ENCODE results near the gene OR52I1.
A peak's percentile ranks its signal among the peaks of the same experiment; 100 is the strongest.

- no peak for TF ChIP-seq RCOR1 (IDR thresholded peaks at IDR 0.05; ENCODE audit: low read depth, low read length)
- no peak for TF ChIP-seq USF2 (IDR thresholded peaks at IDR 0.05)
- no peak for TF ChIP-seq EHF (CRISPR knock-in tag; IDR thresholded peaks at IDR 0.05)
- TF ChIP-seq REST (IDR thresholded peaks at IDR 0.05), result no peak
- TF ChIP-seq CTCF (IDR thresholded peaks at IDR 0.05), result peak; percentile 48
- no peak for TF ChIP-seq HDAC2 (IDR thresholded peaks at IDR 0.05)
- TF ChIP-seq POLR2A (IDR thresholded peaks at IDR 0.05; ENCODE audit: low read length), result no peak
- TF ChIP-seq NR3C1 (IDR thresholded peaks at IDR 0.05), result no peak
- no peak for TF ChIP-seq HMGXB4 (CRISPR knock-in tag; IDR thresholded peaks at IDR 0.05; ENCODE audit: borderline replicate concordance)
- no peak for TF ChIP-seq EP300 (IDR thresholded peaks at IDR 0.05)
Measured at GRCh38 chr11:4626207-4627099, 32.6 kb downstream of the OR52I1 start.
